Skeletal muscle satellite cell (primary cell): ENCODE measurements around the gene PPP1R14B.

Source experiments
- H3K27me3 ChIP-seq: 2 replicates; pipeline ENCODE4 v1.7.0; 2013; ENCODE audit warnings: low read length; ENCODE audit not compliant: control insufficient read depth, insufficient read depth
- H3K36me3 ChIP-seq: 2 replicates; pipeline ENCODE4 v1.7.0; 2013; ENCODE audit warnings: mild to moderate bottlenecking, control low read depth, low read length; ENCODE audit not compliant: insufficient read depth
- H3K4me1 ChIP-seq: 2 replicates; pipeline ENCODE4 v1.7.0; 2013; ENCODE audit warnings: low read length; ENCODE audit not compliant: control insufficient read depth, insufficient read depth
- H3K4me2 ChIP-seq: 2 replicates; pipeline ENCODE4 v1.7.0; 2013; ENCODE audit warnings: mild to moderate bottlenecking, low read length
- H3K4me3 ChIP-seq: 2 replicates; pipeline ENCODE4 v1.7.0; 2013; ENCODE audit warnings: low read length
- H3K9ac ChIP-seq: 2 replicates; pipeline ENCODE4 v1.7.0; 2013; ENCODE audit warnings: mild to moderate bottlenecking, low read depth, low read length, moderate library complexity
- H3K9me3 ChIP-seq: replicated peaks from 2 replicates; pipeline ENCODE4 v1.7.0; 2013; ENCODE audit warnings: mild to moderate bottlenecking, control low read depth, low read length

The PPP1R14B gene

GRCh38 chr11:64287676-64288352 lies 41.1 kb upstream of the PPP1R14B start:
- Histone ChIP-seq H3K4me3 (no peak overlapping the region), H3K36me3 (no peaks in the 10 kb centered on the region), H3K4me2 (no peak overlapping the region), H3K9ac (no peak overlapping the region), H3K9me3 (no peaks in the 10 kb centered on the region), H3K27me3 (peaks cover 27% of the 10 kb centered on the region), H3K4me1 (peaks cover 28% of the 10 kb centered on the region)

- H3K36me3 ChIP-seq: no peaks in the 10 kb centered on the region
- peaks cover 16% of the 10 kb centered on the region for H3K27me3 ChIP-seq
- no peaks in the 10 kb centered on the region for H3K9me3 ChIP-seq
- no peak overlapping the region for H3K4me3 ChIP-seq
- peaks cover 21% of the 10 kb centered on the region for H3K4me1 ChIP-seq
- no peak overlapping the region for H3K4me2 ChIP-seq
- no peak overlapping the region for H3K9ac ChIP-seq
These were observed 40.0 kb upstream of the PPP1R14B start for GRCh38 chr11:64286801-64287159.

GRCh38 chr11:64285885-64286800 lies 39.4 kb upstream of the PPP1R14B start:
- Histone ChIP-seq H3K9ac (peak overlapping the region; percentile 88), H3K9me3 (no peaks in the 10 kb centered on the region)

DNA sequence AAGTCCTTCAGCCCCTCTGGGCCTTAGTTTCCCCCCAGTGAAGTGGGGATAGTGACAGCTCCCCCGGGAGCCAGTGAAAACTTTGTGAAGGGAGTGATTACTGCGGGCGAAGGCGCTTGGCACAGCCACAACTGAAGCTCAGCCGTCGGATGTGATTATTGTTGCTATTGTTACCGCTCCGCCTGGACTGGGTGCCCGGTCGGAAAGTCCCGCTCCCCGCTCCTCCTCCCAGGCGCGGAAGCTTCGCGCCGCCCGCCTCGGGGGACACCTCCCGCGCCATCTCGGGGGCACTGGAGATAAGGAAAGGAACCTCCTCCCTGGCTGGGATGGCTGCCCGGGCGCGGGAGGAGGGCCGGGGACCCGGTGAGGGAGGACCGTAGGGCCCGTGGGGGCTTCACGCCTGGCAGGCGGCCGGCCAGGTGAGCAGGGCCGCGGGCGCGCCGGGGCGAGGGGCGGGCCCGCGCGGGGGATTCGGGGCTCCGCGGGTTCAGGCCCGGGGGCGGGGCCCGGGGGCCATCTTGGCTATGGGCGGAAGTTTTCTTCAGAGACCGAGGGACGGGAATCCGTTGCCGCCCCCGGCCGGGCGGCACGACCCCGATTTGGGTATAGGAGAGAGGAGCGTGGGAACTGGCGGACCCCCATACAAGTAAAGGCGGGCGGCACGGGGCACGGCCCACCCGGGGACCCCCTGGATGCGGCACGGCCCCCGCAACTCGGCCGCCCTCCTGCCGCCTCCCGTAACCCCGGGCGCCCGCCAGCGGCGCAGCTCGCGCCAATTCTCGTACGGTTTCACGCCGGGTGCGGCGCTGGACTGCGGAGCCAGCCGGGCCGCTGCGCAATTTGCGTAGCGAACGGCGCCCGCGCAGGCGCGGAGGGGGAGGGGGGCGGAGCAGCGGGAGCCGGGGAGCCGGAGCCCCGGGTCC lies 38.5 kb upstream of the PPP1R14B start, which contains the start of gene GPR137:
TSS of gene GPR137 (plus strand) at position 887 of the 923 bp plus-strand sequence. CDS start 677 bp downstream, outside the sequence.
- peak within 1 kb of the TSS; percentile 99 for H3K4me2 ChIP-seq
- H3K36me3 ChIP-seq: no peaks in the 10 kb centered on the region
- peaks cover 1% of the 10 kb centered on the region for H3K27me3 ChIP-seq
- peak within 1 kb of the TSS; percentile 84 for H3K4me3 ChIP-seq
- H3K9ac ChIP-seq: peak within 1 kb of the TSS; percentile 88
- peaks cover 20% of the 10 kb centered on the region for H3K4me1 ChIP-seq
- no peaks in the 10 kb centered on the region for H3K9me3 ChIP-seq

More at GRCh38 chr11:64285885-64286800, 39.4 kb upstream of the PPP1R14B start:
- H3K4me3 ChIP-seq: peak overlapping the region; percentile 84
- H3K27me3 ChIP-seq: peaks cover 11% of the 10 kb centered on the region
- H3K4me1 ChIP-seq: peaks cover 20% of the 10 kb centered on the region
- peak overlapping the region; percentile 99 for H3K4me2 ChIP-seq
- no peaks in the 10 kb centered on the region for H3K36me3 ChIP-seq

- Histone ChIP-seq H3K4me2 (peak within 1 kb of the TSS; percentile 99), H3K9ac (peak within 1 kb of the TSS; percentile 88), H3K36me3 (no peaks in the 10 kb centered on the region), H3K9me3 (no peaks in the 10 kb centered on the region), H3K4me1 (peaks cover 20% of the 10 kb centered on the region), H3K4me3 (peak within 1 kb of the TSS; percentile 84), H3K27me3 (no peaks in the 10 kb centered on the region)
These were observed 37.6 kb upstream of the PPP1R14B start, which contains the start of gene BAD for GRCh38 chr11:64284048-64284961. Gene BAD, minus strand, starts transcription at chr11:64284665. Its CDS starts 297 bp downstream, at chr11:64284368.

GRCh38 chr11:64283092-64283491 lies 36.3 kb upstream of the PPP1R14B start:
- Histone ChIP-seq H3K36me3 (no peaks in the 10 kb centered on the region), H3K4me1 (peaks cover 20% of the 10 kb centered on the region), H3K9me3 (no peaks in the 10 kb centered on the region), H3K9ac (no peak overlapping the region), H3K4me2 (peak overlapping the region; percentile 99), H3K27me3 (no peaks in the 10 kb centered on the region), H3K4me3 (no peak overlapping the region)

DNA sequence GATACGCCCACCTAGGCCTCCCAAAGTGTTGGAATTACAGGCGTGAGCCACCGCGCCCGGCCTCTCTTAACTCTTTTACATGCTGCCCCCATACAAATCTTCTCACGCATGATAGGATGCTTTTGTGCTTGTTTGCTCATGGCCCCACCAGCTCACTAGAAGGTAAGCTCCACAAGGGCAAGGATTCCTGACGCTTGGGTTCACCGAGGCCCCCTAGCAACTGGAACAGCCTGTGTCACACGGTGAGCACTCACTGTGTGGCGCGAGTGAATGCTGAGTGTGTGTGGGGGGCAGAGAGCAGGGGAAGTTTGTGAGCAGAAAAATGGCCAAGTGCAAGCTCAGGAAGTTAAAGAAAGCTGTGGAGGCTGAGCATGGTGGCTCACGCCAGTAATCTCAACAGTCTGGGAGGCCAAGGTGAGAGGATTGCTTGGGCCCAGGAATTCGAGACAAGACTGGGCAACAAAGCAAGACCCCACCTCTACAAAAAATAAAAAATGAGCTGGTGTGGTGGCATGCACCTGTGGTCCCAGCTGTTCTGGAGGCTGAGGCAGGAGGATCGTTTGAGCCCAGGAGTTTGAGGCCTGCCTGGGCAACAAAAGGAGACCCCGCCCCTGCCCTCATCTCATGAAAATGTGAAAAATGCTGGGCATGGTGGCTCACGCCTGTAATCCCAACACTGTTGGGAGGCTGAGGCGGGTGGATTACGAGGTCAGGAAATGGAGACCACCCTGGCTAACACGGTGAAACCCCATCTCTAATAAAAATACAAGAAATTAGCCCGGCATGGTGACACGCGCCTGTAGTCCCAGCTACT lies 35.4 kb upstream of the PPP1R14B start:
- no peak overlapping the region for H3K9ac ChIP-seq
- no peak overlapping the region for H3K4me2 ChIP-seq
- peaks cover 4% of the 10 kb centered on the region for H3K36me3 ChIP-seq
- no peaks in the 10 kb centered on the region for H3K9me3 ChIP-seq
- H3K4me3 ChIP-seq: no peak overlapping the region
- no peaks in the 10 kb centered on the region for H3K27me3 ChIP-seq
- peaks cover 20% of the 10 kb centered on the region for H3K4me1 ChIP-seq

- H3K9me3 ChIP-seq: no peaks in the 10 kb centered on the region
- H3K9ac ChIP-seq: no peak overlapping the region
- no peak overlapping the region for H3K4me2 ChIP-seq
- H3K4me3 ChIP-seq: no peak overlapping the region
- H3K27me3 ChIP-seq: no peaks in the 10 kb centered on the region
- peaks cover 11% of the 10 kb centered on the region for H3K4me1 ChIP-seq
- H3K36me3 ChIP-seq: peaks cover 9% of the 10 kb centered on the region
These were observed 31.9 kb upstream of the PPP1R14B start for GRCh38 chr11:64278576-64279190.

DNA sequence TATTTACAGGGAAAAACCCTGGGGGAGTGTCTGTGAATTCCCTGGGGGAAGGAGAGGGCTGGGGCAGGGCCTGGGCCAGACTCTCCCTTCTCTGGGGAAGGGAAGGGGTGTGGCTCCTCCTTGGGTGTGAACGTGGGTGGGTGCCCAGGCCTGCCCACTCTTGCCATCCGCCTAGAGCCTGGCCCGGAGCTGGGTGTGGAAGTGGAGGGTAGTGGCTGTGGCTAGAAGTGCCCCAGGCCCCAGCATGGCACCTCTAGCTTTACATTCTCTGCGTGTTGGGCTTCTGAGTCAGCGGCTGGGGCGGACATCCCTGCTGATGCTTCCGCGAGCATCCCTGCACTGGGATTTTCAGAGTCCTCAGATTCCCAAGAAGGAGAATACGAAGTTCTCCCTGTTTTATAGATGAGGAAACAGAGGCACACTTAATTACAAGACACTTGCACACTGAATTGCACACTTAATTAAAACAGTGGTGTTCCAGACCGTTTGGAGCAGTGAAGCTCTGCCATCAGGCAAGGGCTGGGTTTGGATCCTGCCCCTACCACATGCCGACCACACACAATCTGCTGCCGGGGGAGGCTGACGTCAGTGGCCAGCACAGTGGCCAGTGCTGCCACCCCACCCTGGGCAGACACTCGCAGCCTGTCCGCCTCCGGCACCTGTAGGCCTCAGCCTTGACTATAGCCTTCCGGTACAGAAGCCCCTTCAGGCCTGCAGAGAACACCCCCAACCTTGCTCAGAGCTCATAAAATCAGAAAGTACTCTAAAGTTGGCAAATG lies 30.1 kb upstream of the PPP1R14B start:
- Histone ChIP-seq H3K27me3 (no peaks in the 10 kb centered on the region), H3K9ac (peak overlapping the region; percentile 16), H3K9me3 (no peaks in the 10 kb centered on the region), H3K4me3 (no peak overlapping the region), H3K4me2 (peak overlapping the region; percentile 25), H3K4me1 (peaks cover 12% of the 10 kb centered on the region), H3K36me3 (peaks cover 9% of the 10 kb centered on the region)
